Fibroblast of lung (primary cell): ENCODE data around the gene OR2T5. TPM values are rescaled to one million over a fixed set of nuclear protein-coding genes. Genes with fewer than 3 reads are reported as not detected.
"Not testable (repeated sequence)": the region's sequence is repeated elsewhere in the genome, so short reads cannot be mapped to it uniquely, and the experiment has no call there.

Experiments used
- DNase-seq, 2 donors: peaks; one replicate each; pipeline versions ENCODE4 v3.0.0 to v3.0.0-alpha.2; 2010; ENCODE audit warnings: low read depth in 2 of 2
- H2AFZ ChIP-seq: 2 replicates; pipeline ENCODE4 v1.5.1; 2012; ENCODE audit warnings: low read length, control low read depth, inconsistent platforms
- H3K27ac ChIP-seq: 2 replicates; pipeline ENCODE4 v1.5.1; 2011; ENCODE audit warnings: low read length, control low read depth; ENCODE audit not compliant: insufficient read depth
- H3K27me3 ChIP-seq: 2 replicates; pipeline ENCODE4 v1.5.1; 2011; ENCODE audit warnings: mild to moderate bottlenecking, low read length; ENCODE audit not compliant: control insufficient read depth, insufficient read depth
- H3K36me3 ChIP-seq: 2 replicates; pipeline ENCODE4 v1.5.1; 2011; ENCODE audit warnings: low read length; ENCODE audit not compliant: control insufficient read depth, insufficient read depth
- H3K4me1 ChIP-seq: 2 replicates; pipeline ENCODE4 v1.5.1; 2011; ENCODE audit warnings: low read length; ENCODE audit not compliant: control insufficient read depth, insufficient read depth; ENCODE audit errors: extremely low read depth
- H3K4me2 ChIP-seq: 2 replicates; pipeline ENCODE4 v1.5.1; 2011; ENCODE audit warnings: low read length, control low read depth; ENCODE audit not compliant: insufficient read depth; ENCODE audit errors: extremely low read depth
- H3K4me3 ChIP-seq, 4 experiments: fragments of 200-600 bp in 1 of 4; sonication (generic) in 1 of 4; replicated peaks in 1 of 4; 2 replicates each; pipeline ENCODE4 v1.5.1; 2011 to 2016; ENCODE audit warnings: low read length in 4 of 4, low read depth in 3 of 4, mild to moderate bottlenecking in 3 of 4, control low read depth in 2 of 4, inconsistent platforms in 1 of 4, mixed read lengths in 1 of 4; ENCODE audit not compliant: insufficient read depth in 1 of 4; ENCODE audit errors: control extremely low read depth in 1 of 4
- H3K79me2 ChIP-seq: 2 replicates; pipeline ENCODE4 v1.5.1; 2012; ENCODE audit warnings: mild to moderate bottlenecking, low read length, inconsistent platforms; ENCODE audit not compliant: control insufficient read depth, insufficient read depth
- H3K9ac ChIP-seq: 2 replicates; pipeline ENCODE4 v1.5.1; 2011; ENCODE audit warnings: mild to moderate bottlenecking, low read length, control low read depth; ENCODE audit not compliant: insufficient read depth
- H3K9me3 ChIP-seq: 2 replicates; pipeline ENCODE4 v1.5.1; 2012; ENCODE audit warnings: low read depth, low read length; ENCODE audit not compliant: control insufficient read depth, insufficient read depth
- H4K20me1 ChIP-seq: 2 replicates; pipeline ENCODE4 v1.5.1; 2011; ENCODE audit warnings: low read length; ENCODE audit not compliant: control insufficient read depth, insufficient read depth; ENCODE audit errors: extremely low read depth
- polyA plus RNA-seq, 2 donors: library from polyadenylated mRNA; depleted of rRNA in 1 of 2; stranded (reverse) in 1 of 2; unstranded in 1 of 2; fragments of >200 nt; gene quantifications; 2 replicates each; pipeline ENCODE4 v1.2.1, GENCODE V29; 2011 to 2012; ENCODE audit warnings: missing spikeins in 1 of 2
- total RNA-seq: library from RNA; depleted of rRNA; stranded (reverse); fragments of >200 nt; gene quantifications from 2 replicates; pipeline ENCODE4 v1.2.1, GENCODE V29; 2014

The OR2T5 gene
- total and polyA plus RNA-seq, 2 donors (not counting 1 experiment from before 2014, with no cell fraction given): not detected

GRCh38 chr1:248448409-248449074 is 39.8 kb upstream of the OR2T5 start:
- not testable (repeated sequence) for H3K9me3 ChIP-seq, H3K27ac ChIP-seq, H4K20me1 ChIP-seq, H2AFZ ChIP-seq, DNase-seq, H3K79me2 ChIP-seq, H3K4me2 ChIP-seq, H3K36me3 ChIP-seq, H3K27me3 ChIP-seq, H3K4me3 ChIP-seq, H3K4me1 ChIP-seq, H3K9ac ChIP-seq

GRCh38 chr1:248449821-248450465 is 38.4 kb upstream of the OR2T5 start:
- H3K9ac ChIP-seq, DNase-seq, H3K4me3 ChIP-seq, H3K9me3 ChIP-seq, H3K4me2 ChIP-seq, H3K36me3 ChIP-seq, H4K20me1 ChIP-seq, H3K27me3 ChIP-seq, H3K79me2 ChIP-seq, H3K4me1 ChIP-seq, H2AFZ ChIP-seq, H3K27ac ChIP-seq: not testable (repeated sequence)

GRCh38 chr1:248450466-248451145 is 37.8 kb upstream of the OR2T5 start:
- H3K27ac ChIP-seq, H3K4me3 ChIP-seq, H3K9me3 ChIP-seq, H3K4me2 ChIP-seq, H4K20me1 ChIP-seq, H3K79me2 ChIP-seq, H3K4me1 ChIP-seq, H3K9ac ChIP-seq, H3K36me3 ChIP-seq, H3K27me3 ChIP-seq, H2AFZ ChIP-seq, DNase-seq: not testable (repeated sequence)

GRCh38 chr1:248453619-248454018 is 34.8 kb upstream of the OR2T5 start:
- not testable (repeated sequence) for H3K27me3 ChIP-seq, H4K20me1 ChIP-seq, H3K9ac ChIP-seq, H3K9me3 ChIP-seq, H2AFZ ChIP-seq, H3K4me1 ChIP-seq, H3K4me3 ChIP-seq, H3K4me2 ChIP-seq, H3K36me3 ChIP-seq, H3K79me2 ChIP-seq, H3K27ac ChIP-seq, DNase-seq

GRCh38 chr1:248455045-248455444 is 33.3 kb upstream of the OR2T5 start:
- not testable (repeated sequence) for H4K20me1 ChIP-seq, H2AFZ ChIP-seq, H3K9me3 ChIP-seq, H3K4me2 ChIP-seq, H3K4me1 ChIP-seq, DNase-seq, H3K9ac ChIP-seq, H3K27me3 ChIP-seq, H3K79me2 ChIP-seq, H3K27ac ChIP-seq, H3K4me3 ChIP-seq, H3K36me3 ChIP-seq

GRCh38 chr1:248456635-248457034 is 31.8 kb upstream of the OR2T5 start:
- DNase-seq: not testable (repeated sequence)

More at GRCh38 chr1:248456635-248457034, 31.8 kb upstream of the OR2T5 start:
- not testable (repeated sequence) for H3K4me2 ChIP-seq, H3K9me3 ChIP-seq, H4K20me1 ChIP-seq, H3K27me3 ChIP-seq, H3K27ac ChIP-seq, H3K36me3 ChIP-seq, H3K79me2 ChIP-seq, H2AFZ ChIP-seq, H3K9ac ChIP-seq, H3K4me3 ChIP-seq, H3K4me1 ChIP-seq
